ENCODE measurements around the gene TBXA2R. TPM values are rescaled to one million over a fixed set of nuclear protein-coding genes. Genes with fewer than 3 reads are reported as not detected.

The TBXA2R gene
- polyA plus RNA-seq, 1 donor (not counting 4 experiments of a cell fraction or from before 2014, with no cell fraction given), result not detected

DNA sequence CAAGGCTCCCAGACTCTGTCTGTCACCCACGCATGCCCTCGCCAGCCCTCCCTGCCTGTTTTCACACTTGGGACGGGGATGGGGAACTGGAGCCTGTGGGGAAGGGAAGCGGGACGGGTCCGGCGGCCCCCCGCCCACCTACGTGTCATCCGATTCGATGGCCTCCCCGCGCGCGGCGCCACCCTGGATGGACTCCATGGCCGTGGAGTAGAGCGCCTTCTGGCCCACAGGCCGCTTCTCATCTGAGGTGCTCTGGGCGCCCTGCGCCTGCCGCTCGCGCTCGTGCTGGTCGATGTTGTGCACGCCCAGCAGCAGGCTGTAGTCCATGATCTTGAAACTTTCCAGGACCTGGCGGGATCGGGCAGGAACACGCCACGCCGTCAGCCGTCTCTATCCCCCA is 45.0 kb upstream of the TBXA2R start:
- Histone ChIP-seq H2AFZ (ENCODE audit: control insufficient read depth, low read length) (no peak overlapping the region), H3K4me1 (ENCODE audit: control insufficient read depth, extremely low read depth, insufficient read depth, low read length) (peaks cover 2% of the 10 kb centered on the region), H3K9ac (ENCODE audit: control insufficient read depth, extremely low read depth, insufficient read depth, low read length) (no peak overlapping the region), H3K9me3 (ENCODE audit: control insufficient read depth, low read depth, low read length) (no peaks in the 10 kb centered on the region), H3K4me2 (ENCODE audit: control insufficient read depth, extremely low read depth, insufficient read depth, low read depth, low read length) (no peak overlapping the region), H3K4me3 (ENCODE audit: control insufficient read depth in 2 of 3, extremely low read depth in 1 of 3, insufficient read depth in 2 of 3, low read depth in 1 of 3, low read length in 3 of 3) (no peak overlapping the region), H4K20me1 (ENCODE audit: control insufficient read depth, extremely low read depth, insufficient read depth, low read length) (no peaks in the 10 kb centered on the region), H3K36me3 (ENCODE audit: control insufficient read depth in 2 of 2, extremely low read depth in 1 of 2, insufficient read depth in 2 of 2, low read length in 2 of 2) (peaks cover 0 to 19% of the 10 kb centered on the region in 2 experiments), H3K9me1 (ENCODE audit: control insufficient read depth, extremely low read depth, insufficient read depth, low read length) (no peaks in the 10 kb centered on the region), H3K27ac (ENCODE audit: control insufficient read depth, insufficient read depth, low read length) (no peak overlapping the region), H3K79me2 (ENCODE audit: control insufficient read depth, insufficient read depth, low read length) (no peaks in the 10 kb centered on the region), H3K27me3 (ENCODE audit: control insufficient read depth, extremely low read depth, insufficient read depth, low read length) (no peaks in the 10 kb centered on the region)
- FAIRE-seq, result no peak
- no peak for DNase-seq (ENCODE audit: low read depth, low spot score)
- TF ChIP-seq, protein P1, sequence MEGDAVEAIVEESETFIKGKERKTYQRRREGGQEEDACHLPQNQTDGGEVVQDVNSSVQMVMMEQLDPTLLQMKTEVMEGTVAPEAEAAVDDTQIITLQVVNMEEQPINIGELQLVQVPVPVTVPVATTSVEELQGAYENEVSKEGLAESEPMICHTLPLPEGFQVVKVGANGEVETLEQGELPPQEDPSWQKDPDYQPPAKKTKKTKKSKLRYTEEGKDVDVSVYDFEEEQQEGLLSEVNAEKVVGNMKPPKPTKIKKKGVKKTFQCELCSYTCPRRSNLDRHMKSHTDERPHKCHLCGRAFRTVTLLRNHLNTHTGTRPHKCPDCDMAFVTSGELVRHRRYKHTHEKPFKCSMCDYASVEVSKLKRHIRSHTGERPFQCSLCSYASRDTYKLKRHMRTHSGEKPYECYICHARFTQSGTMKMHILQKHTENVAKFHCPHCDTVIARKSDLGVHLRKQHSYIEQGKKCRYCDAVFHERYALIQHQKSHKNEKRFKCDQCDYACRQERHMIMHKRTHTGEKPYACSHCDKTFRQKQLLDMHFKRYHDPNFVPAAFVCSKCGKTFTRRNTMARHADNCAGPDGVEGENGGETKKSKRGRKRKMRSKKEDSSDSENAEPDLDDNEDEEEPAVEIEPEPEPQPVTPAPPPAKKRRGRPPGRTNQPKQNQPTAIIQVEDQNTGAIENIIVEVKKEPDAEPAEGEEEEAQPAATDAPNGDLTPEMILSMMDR (optimal IDR thresholded peaks at IDR 0.05 in 1 of 3, IDR thresholded peaks at IDR 0.05 in 1 of 3, conservative IDR thresholded peaks at IDR 0.05 in 1 of 3; ENCODE audit: extremely low read depth in 1 of 3, insufficient read depth in 2 of 3, low read length in 3 of 3), result no peak
- TF ChIP-seq EZH2 (IDR thresholded peaks at IDR 0.05; ENCODE audit: low read length), result no peak
- dilution Hi-C loops (cut with MboI; ENCODE audit: extremely low pct_ligation_motif_present, low sequenced_read_pairs), result no loop called here

DNA sequence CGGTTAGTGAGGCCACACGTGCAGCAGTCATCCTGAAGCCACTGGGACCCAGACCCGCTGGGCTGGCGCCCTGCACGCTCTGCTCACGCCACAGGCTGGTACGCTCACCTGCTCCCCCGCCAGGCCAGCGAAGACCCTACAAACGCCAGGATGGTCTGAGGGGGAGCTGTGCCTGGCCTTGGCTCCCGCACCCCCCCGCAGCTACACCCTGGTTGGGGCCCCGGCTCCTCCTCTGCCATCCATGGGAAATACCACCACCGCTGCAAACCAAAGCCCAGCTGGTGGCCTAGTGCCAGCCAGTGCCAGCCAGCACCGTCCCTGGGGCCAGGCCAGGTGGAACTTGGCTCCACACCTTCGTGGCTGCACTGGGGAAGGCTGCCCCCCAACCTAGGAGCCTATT is 43.2 kb upstream of the TBXA2R start:
- TF ChIP-seq EZH2 (IDR thresholded peaks at IDR 0.05; ENCODE audit: low read length), result no peak
- TF ChIP-seq, protein P1 (optimal IDR thresholded peaks at IDR 0.05 in 1 of 3, IDR thresholded peaks at IDR 0.05 in 1 of 3, conservative IDR thresholded peaks at IDR 0.05 in 1 of 3; ENCODE audit: extremely low read depth in 1 of 3, insufficient read depth in 2 of 3, low read length in 3 of 3), result no peak
- FAIRE-seq (no peak), DNase-seq (ENCODE audit: low read depth, low spot score) (no peak)
- Histone ChIP-seq H4K20me1 (ENCODE audit: control insufficient read depth, extremely low read depth, insufficient read depth, low read length) (no peaks in the 10 kb centered on the region), H2AFZ (ENCODE audit: control insufficient read depth, low read length) (no peak overlapping the region), H3K9me1 (ENCODE audit: control insufficient read depth, extremely low read depth, insufficient read depth, low read length) (no peaks in the 10 kb centered on the region), H3K79me2 (ENCODE audit: control insufficient read depth, insufficient read depth, low read length) (no peaks in the 10 kb centered on the region), H3K27me3 (ENCODE audit: control insufficient read depth, extremely low read depth, insufficient read depth, low read length) (no peaks in the 10 kb centered on the region), H3K4me2 (ENCODE audit: control insufficient read depth, extremely low read depth, insufficient read depth, low read depth, low read length) (no peak overlapping the region), H3K4me3 (ENCODE audit: control insufficient read depth in 2 of 3, extremely low read depth in 1 of 3, insufficient read depth in 2 of 3, low read depth in 1 of 3, low read length in 3 of 3) (no peak overlapping the region), H3K9me3 (ENCODE audit: control insufficient read depth, low read depth, low read length) (no peaks in the 10 kb centered on the region), H3K36me3 (ENCODE audit: control insufficient read depth in 2 of 2, extremely low read depth in 1 of 2, insufficient read depth in 2 of 2, low read length in 2 of 2) (peaks cover 0 to 18% of the 10 kb centered on the region in 2 experiments), H3K4me1 (ENCODE audit: control insufficient read depth, extremely low read depth, insufficient read depth, low read length) (no peaks in the 10 kb centered on the region), H3K9ac (ENCODE audit: control insufficient read depth, extremely low read depth, insufficient read depth, low read length) (no peak overlapping the region), H3K27ac (ENCODE audit: control insufficient read depth, insufficient read depth, low read length) (no peak overlapping the region)
- dilution Hi-C loops (cut with MboI; ENCODE audit: extremely low pct_ligation_motif_present, low sequenced_read_pairs), result no loop called here

Data from keratinocyte (primary cell).